GM18526 (cell line): ENCODE measurements around the gene ASPSCR1.

ENCODE experiments used
- POLR2A ChIP-seq: IDR thresholded peaks from 3 replicates; pipeline ENCODE4 v1.6.1; 2011; ENCODE audit not compliant: insufficient read length; ENCODE audit errors: extremely low read depth

ASPSCR1 gene

DNA sequence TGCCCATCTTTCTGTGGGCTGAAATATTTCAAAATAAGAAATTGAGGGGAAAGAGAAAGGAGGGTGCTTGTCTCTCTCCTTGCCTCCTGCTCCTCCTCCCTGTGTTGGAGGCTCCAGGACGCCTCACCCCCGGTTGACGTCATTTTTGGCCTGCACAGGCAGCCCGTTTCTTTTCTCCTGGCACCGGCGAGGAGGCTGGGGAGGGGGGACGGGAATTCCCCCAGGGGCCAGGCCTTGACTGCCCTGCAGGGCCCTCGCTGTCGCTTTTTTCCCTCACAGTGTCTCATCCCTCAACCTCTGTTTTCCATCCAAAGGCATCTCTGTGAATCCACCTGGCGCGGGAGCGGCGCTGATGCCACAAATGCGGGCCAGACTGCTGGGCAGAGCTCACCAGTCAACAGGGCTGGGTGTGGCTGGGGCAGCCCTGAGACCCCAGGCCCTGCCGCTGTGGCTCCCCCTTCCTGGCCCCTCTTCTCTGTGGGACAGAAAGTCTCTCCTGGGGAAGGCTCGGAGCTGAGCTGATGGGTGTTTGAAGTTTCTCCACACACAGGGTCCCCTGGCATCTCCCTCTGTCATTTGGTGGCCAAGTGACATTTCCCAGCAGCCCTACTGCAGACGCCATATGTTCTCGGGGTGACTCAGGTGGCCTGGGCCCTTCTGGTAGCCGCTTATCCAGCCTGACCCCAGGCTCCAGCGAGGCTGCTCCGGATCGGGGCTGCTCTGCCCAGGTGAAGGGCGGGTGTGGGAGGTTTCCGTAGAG lies 29.2 kb downstream of the ASPSCR1 start:
- no peak for TF ChIP-seq POLR2A

DNA sequence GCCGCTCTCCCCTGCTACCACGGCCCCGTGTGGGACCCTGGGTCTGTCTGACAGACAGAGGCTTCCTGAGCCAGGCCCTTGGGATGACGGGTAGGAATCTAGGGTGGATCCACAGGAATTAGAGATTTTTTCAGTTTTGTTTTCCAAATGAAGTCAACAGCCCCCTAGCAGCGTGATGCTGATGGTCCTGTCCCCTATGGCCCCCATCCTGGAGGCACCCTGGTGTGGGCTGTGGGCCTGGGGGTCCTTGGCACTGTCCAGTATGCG lies 29.7 kb downstream of the ASPSCR1 start:
- TF ChIP-seq POLR2A, result no peak

DNA sequence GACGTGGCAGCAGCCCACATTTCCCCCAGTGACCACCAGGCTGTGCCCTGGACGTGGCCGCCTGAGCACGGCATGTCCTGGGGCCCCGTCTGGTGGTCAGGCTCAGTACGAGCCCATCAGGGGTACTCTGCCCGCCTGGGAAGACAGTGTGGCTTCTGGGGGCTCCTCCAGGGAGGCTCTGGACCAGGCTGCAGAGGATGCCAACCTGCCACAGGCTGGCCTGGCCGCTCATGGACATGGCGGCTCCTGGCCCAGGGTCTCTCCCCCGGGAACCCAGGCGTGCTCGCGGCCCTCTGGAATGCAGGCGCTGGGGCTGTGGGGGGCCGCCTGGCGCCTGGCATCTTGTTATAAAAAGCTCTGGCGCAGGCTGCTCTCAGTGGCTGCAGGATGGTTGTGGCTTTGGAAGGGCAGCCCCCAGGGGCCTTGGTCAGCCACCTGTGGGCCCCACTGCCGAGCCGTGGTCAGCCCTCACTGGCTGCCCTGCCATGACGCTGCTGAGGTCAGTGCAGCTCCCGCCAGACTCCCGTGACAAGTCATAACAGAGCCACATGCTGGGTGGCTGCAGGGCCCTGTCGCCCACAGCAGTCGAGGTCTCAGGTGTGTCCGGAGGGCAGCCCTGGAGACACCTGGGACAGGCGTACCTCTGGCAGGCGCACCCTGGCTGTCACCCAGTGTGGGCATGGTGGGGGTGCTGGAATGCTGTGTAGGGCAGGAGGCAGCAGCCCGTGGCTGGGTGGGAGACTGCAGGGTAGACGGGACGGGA lies 30.2 kb downstream of the ASPSCR1 start:
- TF ChIP-seq POLR2A, result no peak

DNA sequence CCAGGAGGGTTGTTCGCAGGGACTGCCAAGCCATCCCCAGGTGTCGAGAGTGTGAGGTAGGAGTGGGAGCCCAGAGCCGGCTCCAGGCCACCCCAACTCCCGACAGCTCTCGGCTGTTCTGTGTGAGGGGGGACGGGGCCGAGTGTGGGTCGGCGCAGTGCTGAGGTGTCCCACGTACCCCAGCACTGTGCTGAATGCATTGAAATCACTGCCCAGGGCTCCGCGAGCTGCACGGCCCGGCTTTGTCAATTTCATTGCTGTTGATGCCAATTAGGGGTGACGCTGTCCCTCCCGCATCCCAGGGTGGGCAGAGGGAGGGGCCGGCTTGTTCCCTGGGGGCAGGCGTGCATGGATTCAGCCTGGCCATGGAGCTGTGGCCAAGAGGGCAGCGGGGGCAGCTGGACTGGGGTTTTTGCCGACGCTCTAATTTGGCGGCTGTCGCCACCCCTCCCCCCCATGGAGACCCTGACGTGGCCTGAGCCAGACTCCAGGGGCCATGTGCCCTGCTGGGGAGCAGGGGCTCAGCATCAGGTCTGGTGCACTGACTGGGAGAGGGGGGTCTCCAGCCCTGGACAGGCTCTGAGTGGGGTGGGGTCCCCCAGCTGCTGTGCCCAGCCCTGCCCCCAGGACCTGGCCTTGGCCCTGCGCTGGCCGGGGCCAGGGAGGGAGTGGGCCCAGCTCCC lies 31.0 kb downstream of the ASPSCR1 start:
- TF ChIP-seq POLR2A, result no peak

GRCh38 chr17:82008941-82009405 lies 31.5 kb downstream of the ASPSCR1 start:
- TF ChIP-seq POLR2A, result no peak

DNA sequence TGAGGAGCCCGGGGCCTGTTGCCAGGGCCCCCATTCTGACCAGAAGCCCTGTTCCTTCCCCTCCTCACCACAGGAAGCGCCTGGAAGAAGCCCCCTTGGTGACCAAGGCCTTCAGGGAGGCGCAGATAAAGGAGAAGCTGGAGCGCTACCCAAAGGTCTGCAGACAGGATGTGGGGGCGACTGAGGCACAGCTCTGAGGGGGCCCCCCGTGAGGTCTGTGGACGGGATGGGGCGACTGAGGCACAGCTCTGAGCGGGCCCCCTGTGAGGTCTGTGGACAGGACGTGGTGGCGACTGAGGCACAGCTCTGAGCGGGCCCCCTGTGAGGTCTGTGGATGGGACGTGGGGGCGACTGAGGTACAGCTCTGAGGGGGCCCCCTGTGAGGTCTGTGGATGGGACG lies 32.0 kb downstream of the ASPSCR1 start:
- no peak for TF ChIP-seq POLR2A

GRCh38 chr17:82010575-82011525 lies 33.4 kb downstream of the ASPSCR1 start:
- TF ChIP-seq POLR2A, result no peak

- TF ChIP-seq POLR2A, result no peak
Observed at GRCh38 chr17:82011617-82012187, 34.3 kb downstream of the ASPSCR1 start.

DNA sequence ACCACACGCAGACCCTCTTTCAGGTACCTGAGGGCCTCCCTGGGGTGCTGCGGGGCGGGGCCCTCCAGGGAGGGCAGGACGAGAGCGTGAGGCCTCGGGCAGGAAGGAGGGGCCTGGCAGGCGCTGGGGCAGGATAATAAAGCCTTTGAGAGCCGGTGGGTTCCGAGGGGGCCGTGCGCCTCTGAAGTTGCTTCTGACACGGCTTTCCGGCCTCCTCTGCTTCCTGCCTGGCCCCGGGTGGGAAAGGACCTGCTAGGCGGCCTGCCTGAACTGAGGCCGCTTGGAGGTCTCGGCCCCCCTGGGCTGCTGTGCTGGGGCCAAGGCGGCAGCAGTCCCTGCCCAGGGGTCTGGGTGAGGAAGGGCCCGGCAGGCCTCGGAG lies 34.8 kb downstream of the ASPSCR1 start:
- no peak for TF ChIP-seq POLR2A

DNA sequence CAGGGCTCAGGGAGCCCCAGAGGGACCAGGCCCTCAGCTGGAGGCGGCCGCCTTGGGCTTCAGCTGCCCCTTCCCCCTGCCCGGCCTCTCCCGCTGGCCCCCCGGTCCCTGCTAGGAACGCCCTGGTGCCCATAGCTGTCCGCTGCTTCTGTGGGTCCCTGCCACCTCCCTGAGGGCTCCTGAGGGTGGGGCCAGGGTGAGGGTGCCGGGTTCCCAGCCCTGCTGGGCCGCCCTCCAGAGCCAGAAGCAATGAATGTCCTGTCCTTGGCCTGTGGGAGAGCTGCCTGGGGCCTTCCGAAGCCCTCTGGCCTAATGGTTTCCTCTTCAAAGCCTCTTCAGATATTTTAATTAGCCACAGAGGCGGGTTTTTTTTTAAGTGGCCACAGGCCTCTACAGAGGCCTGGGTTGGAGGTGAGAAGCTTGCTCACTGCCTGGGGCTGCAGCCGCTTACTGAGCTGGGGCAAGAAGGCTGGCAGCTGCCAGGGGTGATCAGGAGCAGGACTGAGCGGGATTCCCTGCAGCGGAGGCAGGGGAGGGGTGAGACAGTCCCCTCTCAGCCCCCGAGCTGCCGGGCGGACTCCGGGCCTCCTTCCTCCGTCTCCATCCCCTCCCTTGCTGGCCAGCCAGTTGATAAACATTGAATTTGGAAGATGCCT lies 35.3 kb downstream of the ASPSCR1 start:
- no peak for TF ChIP-seq POLR2A

DNA sequence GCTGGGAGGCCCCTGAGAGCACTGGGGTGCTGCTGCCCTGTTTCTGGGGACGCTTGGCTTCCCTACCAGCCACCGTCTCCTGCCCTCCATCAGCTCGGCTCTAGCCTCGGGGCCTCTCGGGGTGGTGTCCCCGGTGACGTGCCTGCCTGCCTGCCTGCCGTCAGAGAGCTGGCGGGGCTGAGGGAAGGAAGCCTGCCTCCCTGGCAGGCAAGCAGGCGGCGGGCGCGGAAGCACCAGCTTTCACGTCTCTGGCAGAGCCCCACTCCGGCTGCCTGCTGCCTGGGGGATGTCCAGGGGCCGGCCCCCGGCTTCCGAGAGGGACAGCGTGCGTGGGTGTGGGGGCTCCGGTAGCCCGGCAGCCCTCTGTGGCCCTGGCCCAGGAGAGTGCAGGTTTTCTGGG lies 35.9 kb downstream of the ASPSCR1 start:
- no peak for TF ChIP-seq POLR2A

GRCh38 chr17:82013772-82014321 lies 36.4 kb downstream of the ASPSCR1 start:
- no peak for TF ChIP-seq POLR2A

GRCh38 chr17:82014432-82014831 lies 37.0 kb downstream of the ASPSCR1 start:
- TF ChIP-seq POLR2A, result no peak

- no peak for TF ChIP-seq POLR2A
Observed at GRCh38 chr17:82014971-82015310, 37.5 kb downstream of the ASPSCR1 start.

DNA sequence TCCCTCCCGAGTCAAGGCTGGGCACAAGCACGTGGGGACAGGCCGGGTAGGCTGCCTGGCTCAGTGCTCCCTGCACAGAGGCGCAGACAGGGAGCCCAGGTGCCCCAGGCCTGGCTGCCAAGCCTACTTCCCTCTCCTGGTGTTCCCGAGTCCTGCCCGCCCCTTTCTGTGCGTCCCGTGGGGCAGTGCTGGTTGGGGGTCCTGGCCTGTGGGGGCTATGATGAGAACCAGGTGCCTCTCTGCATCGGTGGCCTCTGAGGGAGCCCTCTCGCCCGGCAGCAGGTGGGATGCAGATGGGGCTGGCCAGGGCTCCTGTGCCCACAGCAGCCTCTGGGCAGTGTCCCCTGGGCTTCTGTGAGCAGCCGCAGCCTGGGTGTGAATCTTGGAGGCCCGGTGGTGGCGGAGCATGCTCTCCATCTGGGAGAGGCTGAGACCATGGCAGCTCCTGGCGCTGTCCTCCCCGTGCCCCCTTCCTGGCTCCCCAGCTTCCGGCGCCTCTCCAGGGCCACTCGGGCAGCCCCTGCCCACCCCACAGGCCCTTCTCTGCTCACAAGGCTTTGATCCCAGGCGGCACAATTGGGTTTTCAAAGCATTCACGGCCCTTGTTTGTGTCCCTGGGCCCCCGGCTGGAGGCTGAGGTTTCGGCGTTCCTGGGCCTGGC lies 38.0 kb downstream of the ASPSCR1 start:
- TF ChIP-seq POLR2A, result no peak
